NK-92 (cell line): Measurements from ENCODE around the gene YIF1A.

ENCODE experiments used
- DNase-seq: peaks from one replicate; lab custom pipeline; 2025; ENCODE audit not compliant: unreplicated experiment; lab: John Stamatoyannopoulos, UW

Gene YIF1A

GRCh38 chr11:66288671-66289547, at the start of gene YIF1A:
Gene YIF1A (minus strand): TSS chr11:66289143. CDS start chr11:66288985, 158 bp downstream.
- DNase-seq: peak; percentile 97

- no peak for DNase-seq
Measured at GRCh38 chr11:66337103-66337899, 48.4 kb upstream of the YIF1A start.

- DNase-seq: no peak
Measured at GRCh38 chr11:66336234-66337102, 47.5 kb upstream of the YIF1A start, which contains the start of gene RIN1. Gene RIN1 (minus strand): TSS chr11:66336434. CDS start chr11:66336402, 32 bp downstream.

- DNase-seq: no peak
Measured at GRCh38 chr11:66335531-66336233, 46.7 kb upstream of the YIF1A start.

GRCh38 chr11:66334605-66335442, 45.9 kb upstream of the YIF1A start:
- DNase-seq: no peak

- no peak for DNase-seq
Measured at GRCh38 chr11:66333896-66334604, 45.1 kb upstream of the YIF1A start.

- no peak for DNase-seq
Measured at GRCh38 chr11:66333220-66333877, 44.4 kb upstream of the YIF1A start.

- no peak for DNase-seq
Measured at GRCh38 chr11:66332371-66333219, 43.7 kb upstream of the YIF1A start.

- no peak for DNase-seq
Measured at GRCh38 chr11:66331542-66332370, 42.8 kb upstream of the YIF1A start.

GRCh38 chr11:66330931-66331330, 42.0 kb upstream of the YIF1A start:
- no peak for DNase-seq

GRCh38 chr11:66329165-66329673, 40.3 kb upstream of the YIF1A start:
- no peak for DNase-seq

- DNase-seq: no peak
Measured at GRCh38 chr11:66328302-66329144, 39.6 kb upstream of the YIF1A start.

- DNase-seq: no peak
Measured at GRCh38 chr11:66328031-66328301, 39.0 kb upstream of the YIF1A start.

GRCh38 chr11:66327171-66328030, 38.5 kb upstream of the YIF1A start:
- no peak for DNase-seq
